ENCODE measurements around the gene HERC2.
A peak's percentile ranks its signal among the peaks of the same experiment; 100 is the strongest.
"Not testable (repeated sequence)": the region's sequence is repeated elsewhere in the genome, so short reads cannot be mapped to it uniquely, and the experiment has no call there.

The HERC2 gene

DNA sequence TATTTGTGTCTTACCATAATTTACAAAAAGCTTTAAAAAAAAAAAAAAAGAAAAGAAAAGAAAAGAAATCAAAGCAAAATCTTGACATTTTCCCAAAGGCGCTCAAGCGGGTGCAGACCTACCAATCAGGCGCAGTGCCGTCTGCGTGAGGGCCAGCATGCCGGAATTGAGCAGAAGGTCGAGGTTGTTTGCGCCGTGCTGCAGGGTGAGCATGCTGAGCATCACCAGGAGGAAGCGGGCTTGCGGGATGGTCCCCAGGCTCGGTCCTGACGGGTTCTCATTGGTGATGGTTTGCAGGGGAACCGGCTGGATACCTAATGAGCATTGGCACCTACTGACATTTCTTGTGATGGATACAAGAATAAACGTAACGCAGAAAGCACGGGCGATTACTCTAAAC lies 93.9 kb downstream of the HERC2 start:
- DNase-seq, result no peak
- TF ChIP-seq CTCF (IDR thresholded peaks at IDR 0.05; ENCODE audit: low read depth, low read length), result no peak
- Histone ChIP-seq H3K9me3 (no peaks in the 10 kb centered on the region), H3K4me3 (ENCODE audit: low read depth, low read length) (no peak overlapping the region), H3K27me3 (no peaks in the 10 kb centered on the region), H3K4me1 (no peaks in the 10 kb centered on the region; the same call in 1 of the 2 replicates), H3K36me3 (peaks cover 3% of the 10 kb centered on the region; the same call in 1 of the 2 replicates)

DNA sequence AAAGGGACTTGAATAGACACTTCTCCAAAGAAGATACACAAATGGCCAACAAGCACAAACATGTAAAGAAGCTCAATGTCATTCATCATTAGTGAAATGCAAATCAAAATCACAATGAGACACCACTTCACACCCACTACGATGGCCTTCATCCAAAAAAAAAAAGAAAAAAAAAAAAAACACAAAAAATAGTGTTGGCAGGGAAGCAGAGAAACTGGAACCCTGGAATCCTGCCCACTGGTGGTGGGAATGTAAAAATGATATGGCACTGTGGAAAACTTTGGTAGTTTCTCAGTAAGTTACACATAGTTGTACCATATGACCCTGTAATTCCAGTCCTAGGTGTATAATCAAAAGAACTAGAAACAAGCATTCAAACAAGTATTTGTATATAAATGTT lies 94.7 kb downstream of the HERC2 start:
- H3K9me3 ChIP-seq; H3K36me3 ChIP-seq; H3K4me3 ChIP-seq (ENCODE audit: low read depth, low read length); DNase-seq; H3K27me3 ChIP-seq; H3K4me1 ChIP-seq: not testable (repeated sequence)
- TF ChIP-seq CTCF (IDR thresholded peaks at IDR 0.05; ENCODE audit: low read depth, low read length), result peak; percentile 48

- not testable (repeated sequence) for H3K4me1 ChIP-seq; H3K9me3 ChIP-seq; H3K4me3 ChIP-seq (ENCODE audit: low read depth, low read length); DNase-seq; H3K27me3 ChIP-seq
- H3K36me3 ChIP-seq, result peaks cover 19% of the 10 kb centered on the region
Measured at GRCh38 chr15:28222612-28223011, 99.4 kb downstream of the HERC2 start.

DNA sequence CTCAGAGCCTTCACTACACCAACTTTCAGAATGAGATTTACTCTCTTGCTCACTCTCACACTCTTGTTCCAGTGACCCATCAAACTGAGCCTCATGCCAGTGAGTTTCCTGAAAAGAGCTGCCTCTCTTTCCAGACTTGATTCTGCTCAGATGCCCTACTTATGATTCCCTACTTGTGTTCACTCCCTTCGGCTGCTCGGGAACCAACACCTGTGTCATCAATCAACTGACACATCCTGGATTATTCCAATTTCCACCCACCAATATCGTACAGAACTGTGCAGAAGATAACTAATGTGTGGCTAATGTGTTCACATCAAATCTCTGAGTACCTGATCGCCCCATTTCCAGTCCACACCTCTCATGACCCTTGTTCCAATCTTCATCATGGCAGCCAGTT lies 100.3 kb downstream of the HERC2 start:
- H3K4me1 ChIP-seq; H3K9me3 ChIP-seq; H3K4me3 ChIP-seq (ENCODE audit: low read depth, low read length); H3K27me3 ChIP-seq; DNase-seq: not testable (repeated sequence)
- peaks cover 18% of the 10 kb centered on the region for H3K36me3 ChIP-seq

GRCh38 chr15:28219116-28219515 lies 102.9 kb downstream of the HERC2 start:
- Histone ChIP-seq H3K4me3 (ENCODE audit: low read depth, low read length) (no peak overlapping the region), H3K4me1 (no peaks in the 10 kb centered on the region), H3K9me3 (no peaks in the 10 kb centered on the region), H3K36me3 (peaks cover 18% of the 10 kb centered on the region), H3K27me3 (no peaks in the 10 kb centered on the region)
- DNase-seq, result no peak
- TF ChIP-seq CTCF (IDR thresholded peaks at IDR 0.05; ENCODE audit: low read depth, low read length), result no peak

GRCh38 chr15:28216946-28217546 lies 104.9 kb downstream of the HERC2 start:
- H3K4me1 ChIP-seq; H3K4me3 ChIP-seq (ENCODE audit: low read depth, low read length); H3K27me3 ChIP-seq; H3K9me3 ChIP-seq; DNase-seq: not testable (repeated sequence)
- H3K36me3 ChIP-seq, result peaks cover 18% of the 10 kb centered on the region

DNA sequence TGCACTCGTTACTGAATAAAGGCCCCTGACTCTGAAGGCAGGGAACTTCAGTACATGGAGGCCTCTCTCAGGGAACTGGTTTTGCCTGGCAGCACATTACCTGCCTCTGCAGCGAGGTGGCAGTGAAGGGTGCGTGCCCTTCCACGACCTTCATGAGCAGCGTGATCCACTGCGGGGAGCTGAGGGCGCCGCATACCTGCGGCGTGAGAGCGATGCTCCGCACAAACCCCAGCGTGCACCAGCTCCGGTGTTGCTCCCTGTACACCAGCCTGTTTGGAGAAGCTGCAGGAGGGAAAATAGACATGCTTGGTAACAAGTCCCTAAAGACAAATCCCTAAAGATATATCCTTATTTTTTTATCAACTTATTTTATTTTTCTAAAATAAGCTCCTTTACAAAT lies 106.5 kb downstream of the HERC2 start:
- not testable (repeated sequence) for H3K4me3 ChIP-seq (ENCODE audit: low read depth, low read length); H3K9me3 ChIP-seq; H3K4me1 ChIP-seq; H3K27me3 ChIP-seq; DNase-seq
- peaks cover 18% of the 10 kb centered on the region for H3K36me3 ChIP-seq

- not testable (repeated sequence) for H3K4me3 ChIP-seq (ENCODE audit: low read depth, low read length); H3K9me3 ChIP-seq; DNase-seq; H3K36me3 ChIP-seq; H3K27me3 ChIP-seq; H3K4me1 ChIP-seq
Measured at GRCh38 chr15:28214006-28214790, 107.8 kb downstream of the HERC2 start.

DNA sequence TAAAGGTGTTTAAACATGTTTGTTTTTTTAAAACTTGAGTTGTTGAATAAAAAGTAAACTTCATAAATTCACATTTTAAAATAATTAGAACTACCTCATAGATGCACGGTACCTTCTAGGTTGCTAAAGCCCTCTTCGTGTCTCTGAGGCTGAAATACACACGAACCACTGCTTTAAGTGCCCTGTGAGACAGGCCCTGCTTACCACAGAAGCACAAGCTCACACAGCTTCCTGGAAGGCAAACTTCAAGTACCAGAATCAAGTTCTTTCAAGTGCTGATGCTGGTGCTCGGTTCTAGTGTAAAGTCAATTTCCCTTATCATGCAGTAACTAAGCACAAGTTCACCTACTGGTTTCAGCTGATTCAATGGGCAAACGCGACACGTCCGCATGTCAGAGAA lies 108.6 kb downstream of the HERC2 start:
- not testable (repeated sequence) for DNase-seq; H3K27me3 ChIP-seq; H3K4me1 ChIP-seq; H3K9me3 ChIP-seq; H3K4me3 ChIP-seq (ENCODE audit: low read depth, low read length); H3K36me3 ChIP-seq
